Activated CD8-positive, alpha-beta T cell treated with anti-CD3 and anti-CD28 coated beads for 36 hours (primary cell): ENCODE results near the gene FAM120B. TPM values are rescaled to one million over a fixed set of nuclear protein-coding genes. Genes with fewer than 3 reads are reported as not detected.

Experiments
- ATAC-seq: fragments of 200-7000 bp; cut with Tn5 transposase; one replicate; pipeline ENCODE4 v1.10.0; 2021; ENCODE audit warnings: mild to moderate bottlenecking, moderate library complexity
- CTCF ChIA-PET: fragments of 350-600 bp; sonication (Branson Sonifier 250); formaldehyde crosslinking; loops from one replicate; lab custom pipeline; 2021; ENCODE audit warnings: antibody characterized with exemption; lab: Charles Lee
- POLR2A ChIA-PET: fragments of 350-600 bp; sonication (Branson Sonifier 250); formaldehyde crosslinking; loops from one replicate; lab custom pipeline; 2021; ENCODE audit warnings: antibody characterized with exemption; lab: Charles Lee
- DNase-seq: peaks from one replicate; pipeline ENCODE4 v3.0.0-alpha.2; 2020
- H3K27ac Mint-ChIP-seq: one replicate; pipeline ENCODE4 v1.8.0; 2021; ENCODE audit warnings: mild to moderate bottlenecking, mixed read lengths
- H3K27me3 Mint-ChIP-seq: one replicate; pipeline ENCODE4 v1.8.0; 2021; ENCODE audit warnings: mixed read lengths
- H3K36me3 Mint-ChIP-seq: one replicate; pipeline ENCODE4 v1.8.0; 2021; ENCODE audit warnings: low read depth, mixed read lengths
- H3K4me1 Mint-ChIP-seq: one replicate; pipeline ENCODE4 v1.8.0; 2021; ENCODE audit warnings: low read depth, mixed read lengths
- H3K4me3 Mint-ChIP-seq: one replicate; pipeline ENCODE4 v1.8.0; 2021; ENCODE audit warnings: mild to moderate bottlenecking, moderate library complexity, mixed read lengths
- H3K9me3 Mint-ChIP-seq: one replicate; pipeline ENCODE4 v1.8.0; 2021; ENCODE audit warnings: mixed read lengths
- CTCF ChIP-seq: fragments of 200-600 bp; IDR thresholded peaks from one replicate; pipeline ENCODE4 v1.8.0; 2022; ENCODE audit warnings: antibody characterized with exemption, mild to moderate bottlenecking
- intact Hi-C: fragments of 100-400 bp; cut with micrococcal nuclease; formaldehyde crosslinking; loops from one replicate; pipeline ENCODE4 v1.10.0; 2022
- total RNA-seq, 2 experiments: library from RNA; stranded (reverse); gene quantifications; one replicate each; pipeline ENCODE4 v1.2.3, GENCODE V29; 2021

FAM120B gene
- total RNA-seq, 2 experiments from 2014 or later: 19.0 to 19.5 TPM

- no peak for TF ChIP-seq CTCF
- Mint-ChIP-seq H3K27me3 (peaks cover 8% of the 10 kb centered on the region), H3K4me3 (no peak overlapping the region), H3K36me3 (no peaks in the 10 kb centered on the region), H3K27ac (no peak overlapping the region), H3K4me1 (peaks cover 6% of the 10 kb centered on the region), H3K9me3 (no peaks in the 10 kb centered on the region)
- intact Hi-C loops: no loop called here
- POLR2A ChIA-PET: interaction anchor here (0.6 kb wide), 1 partner anchor 257 kb away, joined by 3 read pairs; no protein-coding TSS in a partner anchor
- CTCF ChIA-PET: interaction anchor here (1.4 kb wide), 1 partner anchor 87 kb away, joined by 3 read pairs; no protein-coding TSS in a partner anchor
- ATAC-seq: no peak
- no peak for DNase-seq
Measured at GRCh38 chr6:170442596-170442995, 136.0 kb downstream of the FAM120B start.

GRCh38 chr6:170443151-170443662 is 136.6 kb downstream of the FAM120B start:
- POLR2A ChIA-PET: no interaction called here
- no peak overlapping the region for H3K4me3 Mint-ChIP-seq

GRCh38 chr6:170444056-170444591 is 137.6 kb downstream of the FAM120B start:
- no peak for ATAC-seq
- Mint-ChIP-seq H3K27ac (no peak overlapping the region), H3K9me3 (no peaks in the 10 kb centered on the region), H3K4me3 (no peak overlapping the region), H3K27me3 (peaks cover 3% of the 10 kb centered on the region), H3K4me1 (no peaks in the 10 kb centered on the region), H3K36me3 (no peaks in the 10 kb centered on the region)
- POLR2A ChIA-PET: no interaction called here
- CTCF ChIA-PET: interaction anchor here (1.0 to 1.1 kb wide), 2 partner anchors 13 to 73 kb away, joined by 3 to 4 read pairs; no protein-coding TSS in a partner anchor
- intact Hi-C loops: no loop called here
- no peak for TF ChIP-seq CTCF
- no peak for DNase-seq

More at GRCh38 chr6:170443151-170443662, 136.6 kb downstream of the FAM120B start:
- no peak for DNase-seq
- Mint-ChIP-seq H3K27ac (no peak overlapping the region), H3K27me3 (peaks cover 4% of the 10 kb centered on the region), H3K9me3 (no peaks in the 10 kb centered on the region), H3K4me1 (peaks cover 3% of the 10 kb centered on the region), H3K36me3 (no peaks in the 10 kb centered on the region)
- ATAC-seq: no peak
- intact Hi-C loops: no loop called here
- CTCF ChIA-PET: no interaction called here
- no peak for TF ChIP-seq CTCF

GRCh38 chr6:170444811-170445211 is 138.3 kb downstream of the FAM120B start:
- DNase-seq (no peak), ATAC-seq (no peak)
- TF ChIP-seq CTCF: no peak
- no peaks in the 10 kb centered on the region for H3K36me3 Mint-ChIP-seq
- peaks cover under 1% of the 10 kb centered on the region for H3K27me3 Mint-ChIP-seq
- POLR2A ChIA-PET: no interaction called here
- H3K9me3 Mint-ChIP-seq: no peaks in the 10 kb centered on the region
- intact Hi-C loops: no loop called here
- CTCF ChIA-PET: interaction anchor here (1.1 kb wide), 1 partner anchor 14 kb away, joined by 3 read pairs; no protein-coding TSS in a partner anchor
- H3K27ac Mint-ChIP-seq: no peak overlapping the region
- no peaks in the 10 kb centered on the region for H3K4me1 Mint-ChIP-seq
- no peak overlapping the region for H3K4me3 Mint-ChIP-seq

GRCh38 chr6:170445487-170445886 is 138.9 kb downstream of the FAM120B start:
- Mint-ChIP-seq H3K27ac (no peak overlapping the region), H3K36me3 (no peaks in the 10 kb centered on the region), H3K4me1 (no peaks in the 10 kb centered on the region), H3K27me3 (no peaks in the 10 kb centered on the region), H3K4me3 (no peak overlapping the region), H3K9me3 (no peaks in the 10 kb centered on the region)
- ATAC-seq (no peak), DNase-seq (no peak)
- TF ChIP-seq CTCF: no peak
- ChIA-PET POLR2A (no interaction called here), CTCF (no interaction called here)
- intact Hi-C loops: no loop called here
